GM15510 (cell line): ENCODE data around the gene PWWP2B.

Experiments
- POLR2A ChIP-seq: IDR thresholded peaks from 3 replicates; pipeline ENCODE4 v1.6.1; 2011; ENCODE audit warnings: borderline replicate concordance; ENCODE audit not compliant: insufficient read length; ENCODE audit errors: extremely low read depth

PWWP2B gene

GRCh38 chr10:132462463-132463332, 65.7 kb downstream of the PWWP2B start:
- TF ChIP-seq POLR2A = no peak

- no peak for TF ChIP-seq POLR2A
Measured at GRCh38 chr10:132463333-132464255, 66.6 kb downstream of the PWWP2B start.

GRCh38 chr10:132464256-132465192, 67.5 kb downstream of the PWWP2B start:
- TF ChIP-seq POLR2A = no peak

GRCh38 chr10:132465193-132465888, 68.3 kb downstream of the PWWP2B start:
- no peak for TF ChIP-seq POLR2A

- TF ChIP-seq POLR2A = no peak
Measured at GRCh38 chr10:132465889-132466519, 69.0 kb downstream of the PWWP2B start.

GRCh38 chr10:132466520-132467463, 69.8 kb downstream of the PWWP2B start:
- TF ChIP-seq POLR2A = no peak
